GM18858 (cell line): Measurements from ENCODE around the gene CNNM4.

Experiments
- ATAC-seq: cut with Tn5 transposase; IDR thresholded peaks from one replicate; pipeline ENCODE4 v1.9.1; 2021; ENCODE audit not compliant: unreplicated experiment

Gene CNNM4

GRCh38 chr2:96830044-96830562, 69.4 kb downstream of the CNNM4 start:
- ATAC-seq, result no peak

- no peak for ATAC-seq
These were observed 71.0 kb downstream of the CNNM4 start for GRCh38 chr2:96831679-96832078.

GRCh38 chr2:96832408-96832753, 71.7 kb downstream of the CNNM4 start:
- ATAC-seq, result no peak

- no peak for ATAC-seq
These were observed 72.2 kb downstream of the CNNM4 start for GRCh38 chr2:96832754-96833507.

- ATAC-seq, result no peak
These were observed 75.1 kb downstream of the CNNM4 start for GRCh38 chr2:96835830-96836229.

GRCh38 chr2:96837575-96837974, 76.9 kb downstream of the CNNM4 start:
- no peak for ATAC-seq

- ATAC-seq, result no peak
These were observed 77.9 kb downstream of the CNNM4 start for GRCh38 chr2:96838345-96839292.

GRCh38 chr2:96839293-96839874, 78.7 kb downstream of the CNNM4 start:
- no peak for ATAC-seq

GRCh38 chr2:96839875-96840850, 79.5 kb downstream of the CNNM4 start:
- no peak for ATAC-seq

GRCh38 chr2:96841701-96842495, 81.2 kb downstream of the CNNM4 start:
- ATAC-seq, result no peak

GRCh38 chr2:96842600-96842999, 81.9 kb downstream of the CNNM4 start:
- no peak for ATAC-seq

GRCh38 chr2:96843538-96844268, 83.0 kb downstream of the CNNM4 start, which contains the start of gene ANKRD23:
ANKRD23 (minus strand) TSS chr2:96844021; CDS start chr2:96843992, 29 bp downstream.
- no peak for ATAC-seq

- no peak for ATAC-seq
These were observed 83.7 kb downstream of the CNNM4 start for GRCh38 chr2:96844405-96844808.

GRCh38 chr2:96846825-96847224, 86.1 kb downstream of the CNNM4 start:
- no peak for ATAC-seq

GRCh38 chr2:96847586-96847985, 86.9 kb downstream of the CNNM4 start:
- ATAC-seq, result no peak

GRCh38 chr2:96848264-96848663, 87.6 kb downstream of the CNNM4 start:
- no peak for ATAC-seq

- ATAC-seq, result no peak
These were observed 92.0 kb downstream of the CNNM4 start for GRCh38 chr2:96852667-96853066.

- ATAC-seq, result no peak
These were observed 92.6 kb downstream of the CNNM4 start for GRCh38 chr2:96853321-96853720.
